NB4 (cell line): Measurements from ENCODE around the gene SFTPB.

Experiments
- DNase-seq: peaks from one replicate; pipeline ENCODE4 v3.0.0; 2010; ENCODE audit warnings: low read depth
- H3K4me3 ChIP-seq: one replicate; pipeline ENCODE4 v1.5.1; 2011; ENCODE audit warnings: mild to moderate bottlenecking, low read depth, low read length, moderate library complexity
- MYC ChIP-seq: IDR thresholded peaks from 2 replicates; pipeline ENCODE4 v1.6.1; 2011; ENCODE audit warnings: low read depth, low read length
- POLR2A ChIP-seq: IDR thresholded peaks from 2 replicates; pipeline ENCODE4 v1.6.1; 2011; ENCODE audit warnings: mild to moderate bottlenecking; ENCODE audit not compliant: insufficient read length; ENCODE audit errors: extremely low read depth
- TF ChIP-seq, protein P1 (sequence below): IDR thresholded peaks from 2 replicates; pipeline ENCODE4 v1.6.1; 2011; ENCODE audit warnings: low read depth, low read length
- TF ChIP-seq, protein P2 (sequence below): IDR thresholded peaks from one replicate; pipeline ENCODE4 v1.5.1; 2012; ENCODE audit warnings: low read depth, low read length

The SFTPB gene

DNA sequence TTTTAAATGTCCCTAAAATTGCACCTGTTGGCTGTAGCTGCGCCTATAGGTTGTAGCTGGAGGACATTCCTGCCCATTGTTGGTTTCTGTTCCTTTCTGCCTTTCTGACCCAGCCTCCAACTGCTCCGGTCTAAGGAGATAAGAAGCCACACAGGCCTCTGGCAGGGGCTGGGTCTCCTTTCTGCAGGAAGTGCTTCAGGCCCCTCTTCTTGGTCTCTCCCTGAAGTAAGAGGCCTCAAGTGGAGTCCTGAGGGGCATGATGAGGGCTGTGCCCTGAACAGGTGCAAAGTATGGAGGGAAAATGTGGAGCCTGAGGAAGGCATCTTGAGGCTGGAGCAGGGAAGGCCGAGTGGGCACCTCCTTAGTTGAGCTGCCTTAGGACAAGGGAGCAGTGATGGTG lies 10.4 kb upstream of the SFTPB start:
- no peak overlapping the region for H3K4me3 ChIP-seq
- TF ChIP-seq POLR2A (no peak), MYC (no peak)
- TF ChIP-seq, protein P1, sequence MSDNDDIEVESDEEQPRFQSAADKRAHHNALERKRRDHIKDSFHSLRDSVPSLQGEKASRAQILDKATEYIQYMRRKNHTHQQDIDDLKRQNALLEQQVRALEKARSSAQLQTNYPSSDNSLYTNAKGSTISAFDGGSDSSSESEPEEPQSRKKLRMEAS, result no peak
- TF ChIP-seq, protein P2, sequence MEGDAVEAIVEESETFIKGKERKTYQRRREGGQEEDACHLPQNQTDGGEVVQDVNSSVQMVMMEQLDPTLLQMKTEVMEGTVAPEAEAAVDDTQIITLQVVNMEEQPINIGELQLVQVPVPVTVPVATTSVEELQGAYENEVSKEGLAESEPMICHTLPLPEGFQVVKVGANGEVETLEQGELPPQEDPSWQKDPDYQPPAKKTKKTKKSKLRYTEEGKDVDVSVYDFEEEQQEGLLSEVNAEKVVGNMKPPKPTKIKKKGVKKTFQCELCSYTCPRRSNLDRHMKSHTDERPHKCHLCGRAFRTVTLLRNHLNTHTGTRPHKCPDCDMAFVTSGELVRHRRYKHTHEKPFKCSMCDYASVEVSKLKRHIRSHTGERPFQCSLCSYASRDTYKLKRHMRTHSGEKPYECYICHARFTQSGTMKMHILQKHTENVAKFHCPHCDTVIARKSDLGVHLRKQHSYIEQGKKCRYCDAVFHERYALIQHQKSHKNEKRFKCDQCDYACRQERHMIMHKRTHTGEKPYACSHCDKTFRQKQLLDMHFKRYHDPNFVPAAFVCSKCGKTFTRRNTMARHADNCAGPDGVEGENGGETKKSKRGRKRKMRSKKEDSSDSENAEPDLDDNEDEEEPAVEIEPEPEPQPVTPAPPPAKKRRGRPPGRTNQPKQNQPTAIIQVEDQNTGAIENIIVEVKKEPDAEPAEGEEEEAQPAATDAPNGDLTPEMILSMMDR, result no peak
- no peak for DNase-seq

DNA sequence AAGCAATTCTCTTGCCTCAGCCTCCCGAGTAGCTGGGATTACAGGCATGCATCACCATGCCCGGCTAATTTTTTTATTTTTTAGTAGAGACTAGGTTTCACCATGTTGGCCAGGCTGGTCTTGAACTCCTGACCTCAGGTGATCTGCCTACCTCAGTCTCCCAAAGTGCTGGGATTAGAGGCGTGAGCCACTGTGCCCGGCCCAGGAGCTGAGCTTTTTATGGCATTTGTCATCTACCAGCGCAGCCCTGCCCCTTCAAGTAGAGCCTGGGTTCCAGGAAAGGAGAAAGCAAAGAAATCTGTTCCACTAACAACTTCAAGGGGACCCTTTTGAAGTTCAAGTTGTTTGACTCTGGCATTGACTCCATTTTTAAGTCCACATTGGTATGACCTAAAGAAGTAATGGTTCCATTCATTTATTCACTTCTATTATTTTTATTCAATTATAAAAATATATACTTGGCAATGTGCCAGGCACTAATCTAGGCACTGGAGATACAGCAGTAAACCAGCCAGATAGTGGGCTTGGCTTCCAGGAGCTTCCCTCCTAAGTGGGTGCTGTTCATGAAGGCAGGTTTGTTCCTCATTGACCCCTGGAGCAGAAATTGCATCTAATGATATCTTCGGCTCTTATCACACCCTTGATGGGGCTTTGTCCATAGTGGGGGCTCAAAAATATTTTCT lies 8.0 kb upstream of the SFTPB start:
- TF ChIP-seq, protein P2, result no peak
- TF ChIP-seq POLR2A (no peak), MYC (no peak)
- TF ChIP-seq, protein P1, result no peak
- no peak for DNase-seq
- no peak overlapping the region for H3K4me3 ChIP-seq

DNA sequence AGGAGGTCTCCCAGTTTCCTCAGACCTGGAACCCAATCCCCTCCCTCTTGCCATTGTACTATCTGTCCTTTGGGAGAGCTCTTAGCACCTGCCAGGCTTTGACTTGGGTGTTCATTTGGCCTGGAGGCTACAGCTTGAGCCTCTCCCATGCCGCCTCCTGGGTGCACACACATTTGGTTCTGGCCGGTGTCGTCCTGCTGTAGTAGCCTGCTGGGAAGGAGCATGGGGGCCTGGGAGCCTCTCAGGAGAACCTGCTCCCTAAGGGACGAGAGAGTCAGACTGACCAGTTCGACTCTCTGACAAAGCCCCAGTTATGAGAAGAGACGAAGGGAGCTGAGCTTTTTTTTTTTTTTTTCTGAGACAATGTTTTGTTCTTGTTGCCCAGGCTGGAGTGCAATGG lies 7.4 kb upstream of the SFTPB start:
- no peak for DNase-seq
- H3K4me3 ChIP-seq, result no peak overlapping the region
- TF ChIP-seq POLR2A (no peak), MYC (no peak)
- TF ChIP-seq, protein P2, result no peak
- TF ChIP-seq, protein P1, result no peak

DNA sequence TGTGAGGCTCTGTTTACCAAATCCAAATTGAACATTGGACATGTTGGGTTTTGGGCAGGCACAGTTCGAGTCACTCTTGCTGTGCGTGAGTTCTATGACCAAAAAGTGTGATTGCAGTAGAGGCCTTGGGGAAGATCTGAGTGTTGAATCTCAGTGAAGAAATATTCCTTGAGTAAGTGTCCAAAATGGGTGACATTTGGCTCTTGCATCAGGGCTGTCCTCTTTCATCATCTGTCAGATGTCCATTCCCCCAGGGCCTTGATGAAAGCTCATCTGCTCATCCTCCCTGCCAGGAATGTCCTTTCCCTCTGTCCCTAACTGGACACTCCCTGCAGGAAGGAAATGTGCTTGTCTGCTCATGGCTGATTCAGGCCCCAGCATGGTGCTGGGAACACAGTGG lies 6.4 kb upstream of the SFTPB start:
- DNase-seq, result no peak
- no peak for TF ChIP-seq POLR2A
- TF ChIP-seq, protein P2, result no peak
- TF ChIP-seq MYC, result no peak
- TF ChIP-seq, protein P1, result no peak
- H3K4me3 ChIP-seq, result no peak overlapping the region

DNA sequence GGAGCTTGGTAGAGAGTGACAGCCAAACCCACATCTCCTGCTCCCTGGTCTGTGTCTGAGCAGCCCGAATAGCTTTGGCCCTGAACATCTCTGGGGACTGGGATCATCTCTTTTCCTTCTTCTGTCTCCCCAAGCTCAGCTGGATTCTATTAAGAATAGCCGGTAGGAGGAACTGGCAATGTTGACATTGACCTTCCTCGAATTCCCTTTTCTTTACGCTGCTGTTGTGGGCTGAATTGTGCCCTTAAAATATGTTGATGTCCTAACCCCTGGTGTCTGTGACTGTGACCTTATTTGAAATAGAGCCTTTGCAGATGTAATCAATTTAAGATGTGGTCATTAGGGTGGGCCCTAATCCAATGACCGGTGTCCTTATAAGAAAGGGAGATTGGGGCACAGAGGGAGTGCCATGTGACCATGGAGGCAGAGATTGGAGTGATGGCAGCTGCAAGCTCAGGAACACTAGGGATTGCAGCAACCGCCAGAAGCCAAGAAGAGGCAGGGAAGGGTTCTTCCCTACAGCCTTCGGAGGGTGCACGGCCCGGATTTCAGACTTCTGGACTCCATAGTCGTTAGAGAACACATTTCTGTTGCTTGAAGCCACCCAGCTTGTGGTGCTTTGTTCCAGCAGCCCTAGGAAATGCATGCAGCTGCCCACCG lies 5.8 kb upstream of the SFTPB start:
- no peak for DNase-seq
- TF ChIP-seq, protein P2, result no peak
- TF ChIP-seq POLR2A, result no peak
- TF ChIP-seq, protein P1, result no peak
- no peak for TF ChIP-seq MYC
- no peak overlapping the region for H3K4me3 ChIP-seq
